KMS-11 (cell line): ENCODE data around the gene MS4A13.

Experiments used
- H2AFZ ChIP-seq: fragments of 200-600 bp; sonication (generic); 2 replicates; pipeline ENCODE4 v1.6.1; 2016; ENCODE audit warnings: antibody characterized with exemption, mixed run types, low read depth
- H3K27ac ChIP-seq: fragments of 200-600 bp; sonication (generic); 2 replicates; pipeline ENCODE4 v1.6.1; 2016; ENCODE audit warnings: mild to moderate bottlenecking, mixed run types
- H3K27me3 ChIP-seq: fragments of 200-600 bp; sonication (generic); 2 replicates; pipeline ENCODE4 v1.6.1; 2017; ENCODE audit warnings: mild to moderate bottlenecking, low read depth, mixed run types, moderate library complexity; ENCODE audit not compliant: insufficient read depth
- H3K36me3 ChIP-seq: fragments of 200-600 bp; sonication (generic); 2 replicates; pipeline ENCODE4 v1.6.1; 2017; ENCODE audit warnings: mild to moderate bottlenecking, mixed run types; ENCODE audit not compliant: insufficient read depth
- H3K4me1 ChIP-seq: fragments of 200-600 bp; sonication (generic); 2 replicates; pipeline ENCODE4 v1.6.1; 2016; ENCODE audit warnings: mild to moderate bottlenecking, low read depth, mixed run types; ENCODE audit not compliant: poor library complexity, severe bottlenecking
- H3K4me2 ChIP-seq: fragments of 200-600 bp; sonication (generic); 2 replicates; pipeline ENCODE4 v1.7.0; 2016; ENCODE audit warnings: mild to moderate bottlenecking, mixed run types
- H3K4me3 ChIP-seq: fragments of 200-600 bp; sonication (generic); IDR thresholded peaks from 2 replicates; pipeline ENCODE4 v1.6.1; 2017; ENCODE audit warnings: low read depth, low read length, mixed read lengths; ENCODE audit not compliant: insufficient read depth
- H3K79me2 ChIP-seq: fragments of 200-600 bp; sonication (generic); 2 replicates; pipeline ENCODE4 v1.6.1; 2016; ENCODE audit warnings: low read depth, mixed run types; ENCODE audit not compliant: insufficient read depth
- H3K9ac ChIP-seq: fragments of 200-600 bp; sonication (generic); 2 replicates; pipeline ENCODE4 v1.6.1; 2016; ENCODE audit warnings: mild to moderate bottlenecking, mixed run types
- H4K20me1 ChIP-seq: fragments of 200-600 bp; sonication (generic); 2 replicates; pipeline ENCODE4 v1.6.1; 2016; ENCODE audit warnings: mild to moderate bottlenecking, mixed run types; ENCODE audit not compliant: insufficient read depth
- TF ChIP-seq, protein P1 (sequence below): fragments of 200-600 bp; sonication (generic); conservative IDR thresholded peaks from 2 replicates; pipeline ENCODE4 v1.6.1; 2017; ENCODE audit warnings: low read depth, mild to moderate bottlenecking, antibody characterized with exemption, low read length, moderate library complexity, mixed read lengths

Gene MS4A13

DNA sequence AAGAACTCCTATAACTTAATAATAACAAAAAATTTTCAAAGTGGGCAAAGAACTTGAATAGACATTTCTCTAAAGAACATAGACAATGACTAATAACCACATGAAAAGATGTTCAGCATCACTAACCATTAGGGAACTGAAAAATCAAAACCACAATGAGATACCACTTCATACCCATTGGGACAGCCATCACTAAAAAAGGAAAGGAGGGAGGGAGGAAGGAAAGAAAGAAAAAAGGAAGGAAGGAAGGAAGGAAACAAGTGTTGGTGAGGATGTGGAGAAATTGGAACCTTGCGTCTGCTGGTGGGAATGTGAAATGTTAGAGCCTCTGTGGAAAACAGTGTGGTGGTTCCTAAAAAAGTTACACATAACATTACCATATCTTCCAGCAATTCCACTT is 55.8 kb downstream of the MS4A13 start:
- no peaks in the 10 kb centered on the region for H4K20me1 ChIP-seq

DNA sequence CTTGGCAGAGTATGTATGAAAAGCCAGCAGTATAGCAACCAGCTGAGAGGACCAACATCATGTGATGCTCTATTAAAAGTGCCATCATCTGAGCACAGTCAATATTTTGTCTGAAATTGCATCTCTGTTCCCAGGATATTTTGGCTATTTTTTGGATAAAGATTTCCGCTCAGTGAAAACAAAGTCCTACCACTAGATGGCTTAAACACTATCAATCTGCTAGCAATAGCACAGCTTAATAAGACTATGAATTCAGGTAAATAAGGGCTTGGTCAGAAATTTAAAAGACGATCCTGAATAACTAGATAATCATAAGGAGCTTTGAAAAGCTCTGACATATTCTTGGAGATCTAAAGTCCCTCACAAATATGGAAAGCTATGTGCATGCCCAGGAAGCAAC is 74.4 kb downstream of the MS4A13 start:
- no peak overlapping the region for H2AFZ ChIP-seq
- H3K27ac ChIP-seq, result no peak overlapping the region
- no peak overlapping the region for H3K4me3 ChIP-seq
- TF ChIP-seq, protein P1, sequence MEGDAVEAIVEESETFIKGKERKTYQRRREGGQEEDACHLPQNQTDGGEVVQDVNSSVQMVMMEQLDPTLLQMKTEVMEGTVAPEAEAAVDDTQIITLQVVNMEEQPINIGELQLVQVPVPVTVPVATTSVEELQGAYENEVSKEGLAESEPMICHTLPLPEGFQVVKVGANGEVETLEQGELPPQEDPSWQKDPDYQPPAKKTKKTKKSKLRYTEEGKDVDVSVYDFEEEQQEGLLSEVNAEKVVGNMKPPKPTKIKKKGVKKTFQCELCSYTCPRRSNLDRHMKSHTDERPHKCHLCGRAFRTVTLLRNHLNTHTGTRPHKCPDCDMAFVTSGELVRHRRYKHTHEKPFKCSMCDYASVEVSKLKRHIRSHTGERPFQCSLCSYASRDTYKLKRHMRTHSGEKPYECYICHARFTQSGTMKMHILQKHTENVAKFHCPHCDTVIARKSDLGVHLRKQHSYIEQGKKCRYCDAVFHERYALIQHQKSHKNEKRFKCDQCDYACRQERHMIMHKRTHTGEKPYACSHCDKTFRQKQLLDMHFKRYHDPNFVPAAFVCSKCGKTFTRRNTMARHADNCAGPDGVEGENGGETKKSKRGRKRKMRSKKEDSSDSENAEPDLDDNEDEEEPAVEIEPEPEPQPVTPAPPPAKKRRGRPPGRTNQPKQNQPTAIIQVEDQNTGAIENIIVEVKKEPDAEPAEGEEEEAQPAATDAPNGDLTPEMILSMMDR, result no peak
- H3K79me2 ChIP-seq, result no peaks in the 10 kb centered on the region
- H3K27me3 ChIP-seq, result no peaks in the 10 kb centered on the region
- H4K20me1 ChIP-seq, result no peaks in the 10 kb centered on the region
- H3K4me1 ChIP-seq, result no peaks in the 10 kb centered on the region
- no peak overlapping the region for H3K4me2 ChIP-seq
- H3K36me3 ChIP-seq, result no peaks in the 10 kb centered on the region
- no peak overlapping the region for H3K9ac ChIP-seq

More for the DNA sequence above, 55.8 kb downstream of the MS4A13 start:
- H3K27me3 ChIP-seq, result no peaks in the 10 kb centered on the region
- no peak overlapping the region for H3K9ac ChIP-seq
- no peaks in the 10 kb centered on the region for H3K36me3 ChIP-seq
- H2AFZ ChIP-seq, result no peak overlapping the region
- no peaks in the 10 kb centered on the region for H3K79me2 ChIP-seq
- H3K4me2 ChIP-seq, result no peak overlapping the region
- H3K4me1 ChIP-seq, result no peaks in the 10 kb centered on the region
- no peak overlapping the region for H3K4me3 ChIP-seq
- no peak overlapping the region for H3K27ac ChIP-seq
- TF ChIP-seq, protein P1, result no peak
